ENCODE data around the gene MED15. TPM values are rescaled to one million over a fixed set of nuclear protein-coding genes. Genes with fewer than 3 reads are reported as not detected.

The MED15 gene
- total RNA-seq (100 to 1,000 TPM in 3 of 9 donors, 10 to 100 TPM in 6; 22.5 to 149 (median 81.0) TPM), polyA plus RNA-seq (100 to 1,000 TPM in 2 of 3 donors, 10 to 100 TPM in 1; 27.8 to 203 (median 197) TPM)
- long read RNA-seq, donor 1, partial matches to known transcripts: 45 of 52 reads
- long read RNA-seq, donor 1, other reads (novel, unspliced or antisense): 0 of 52 reads
- long read RNA-seq, donor 2, partial matches to known transcripts: 56 of 59 reads
- long read RNA-seq, donor 2, other reads (novel, unspliced or antisense): 0 of 59 reads
- long read RNA-seq, donor 3, partial matches to known transcripts: 21 of 25 reads
- long read RNA-seq, donor 3, other reads (novel, unspliced or antisense): 0 of 25 reads
- long read RNA-seq, donor 4, partial matches to known transcripts: 9 of 17 reads
- long read RNA-seq, donor 4, other reads (novel, unspliced or antisense): 3 of 17 reads
- long read RNA-seq, donor 5, transcript MED15-202 (17 exons, 3,252 nt): minor isoform, 47 of 216 reads
- long read RNA-seq, donor 5, transcript MED15-222 (9 exons, 2,733 nt): minor isoform, 15 of 216 reads
- long read RNA-seq, donor 5, transcript MED15-201 (18 exons, 3,351 nt): major isoform, 62 of 216 reads
- long read RNA-seq, donor 5, transcript MED15-211 (17 exons, 3,267 nt): minor isoform, 5 of 216 reads
- long read RNA-seq, donor 5, partial matches to known transcripts: 16 of 216 reads
- long read RNA-seq, donor 5, other reads (novel, unspliced or antisense): 63 of 216 reads
- long read RNA-seq, donor 6, partial matches to known transcripts: 6 of 33 reads
- long read RNA-seq, donor 6, other reads (novel, unspliced or antisense): 27 of 33 reads
- long read RNA-seq, donor 7, partial matches to known transcripts: 37 of 39 reads
- long read RNA-seq, donor 7, other reads (novel, unspliced or antisense): 0 of 39 reads
- long read RNA-seq, donor 8, partial matches to known transcripts: 78 of 86 reads
- long read RNA-seq, donor 8, other reads (novel, unspliced or antisense): 0 of 86 reads
- long read RNA-seq, donor 9, partial matches to known transcripts: 23 of 27 reads
- long read RNA-seq, donor 9, other reads (novel, unspliced or antisense): 0 of 27 reads
- long read RNA-seq, donor 10, partial matches to known transcripts: 31 of 38 reads
- long read RNA-seq, donor 10, other reads (novel, unspliced or antisense): 0 of 38 reads

GRCh38 chr22:20507253-20508066 is at the start of gene MED15:
Gene MED15 (plus strand): TSS chr22:20507610. CDS start chr22:20507679, 69 bp downstream.
- H3K36me3 ChIP-seq (replicated peaks in 1 of 2): no peaks in the 10 kb centered on the region
- no peaks in the 10 kb centered on the region for H3K27me3 ChIP-seq
- peak within 1 kb of the TSS; percentile 96 to 99 (median 99) for H3K27ac ChIP-seq
- intact Hi-C loops (cut with DNase I): no loop called here
- peak; percentile 51 to 84 for TF ChIP-seq POLR2A (IDR thresholded peaks at IDR 0.05)
- TF ChIP-seq, protein P1, sequence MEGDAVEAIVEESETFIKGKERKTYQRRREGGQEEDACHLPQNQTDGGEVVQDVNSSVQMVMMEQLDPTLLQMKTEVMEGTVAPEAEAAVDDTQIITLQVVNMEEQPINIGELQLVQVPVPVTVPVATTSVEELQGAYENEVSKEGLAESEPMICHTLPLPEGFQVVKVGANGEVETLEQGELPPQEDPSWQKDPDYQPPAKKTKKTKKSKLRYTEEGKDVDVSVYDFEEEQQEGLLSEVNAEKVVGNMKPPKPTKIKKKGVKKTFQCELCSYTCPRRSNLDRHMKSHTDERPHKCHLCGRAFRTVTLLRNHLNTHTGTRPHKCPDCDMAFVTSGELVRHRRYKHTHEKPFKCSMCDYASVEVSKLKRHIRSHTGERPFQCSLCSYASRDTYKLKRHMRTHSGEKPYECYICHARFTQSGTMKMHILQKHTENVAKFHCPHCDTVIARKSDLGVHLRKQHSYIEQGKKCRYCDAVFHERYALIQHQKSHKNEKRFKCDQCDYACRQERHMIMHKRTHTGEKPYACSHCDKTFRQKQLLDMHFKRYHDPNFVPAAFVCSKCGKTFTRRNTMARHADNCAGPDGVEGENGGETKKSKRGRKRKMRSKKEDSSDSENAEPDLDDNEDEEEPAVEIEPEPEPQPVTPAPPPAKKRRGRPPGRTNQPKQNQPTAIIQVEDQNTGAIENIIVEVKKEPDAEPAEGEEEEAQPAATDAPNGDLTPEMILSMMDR (IDR thresholded peaks at IDR 0.05): no peak
- H3K4me3 ChIP-seq: peak within 1 kb of the TSS; percentile 79 to 98 (median 92)
- DNase-seq: peak; percentile 90 to 95 (median 92)
- WGBS, 4 donors: 0 to 13% (median 1%) methylated on average over 3 to 58 of the region's 58 CpGs
- no peaks in the 10 kb centered on the region for H3K9me3 ChIP-seq (replicated peaks in 1 of 3)
- H3K4me1 ChIP-seq (replicated peaks in 1 of 2): peaks cover 25 to 42% of the 10 kb centered on the region in 2 donors

- Histone ChIP-seq H3K36me3 (replicated peaks in 1 of 2) (peaks cover 0 to 10% of the 10 kb centered on the region in 2 donors), H3K4me1 (replicated peaks in 1 of 2) (peaks cover 0 to 3% of the 10 kb centered on the region in 2 donors), H3K4me3 (no peak overlapping the region), H3K9me3 (replicated peaks in 1 of 3) (no peaks in the 10 kb centered on the region), H3K27me3 (no peaks in the 10 kb centered on the region), H3K27ac (no peak overlapping the region)
- intact Hi-C loops (cut with DNase I): loop anchor here in 1 of 2 donors (5.0 kb wide), 1 partner anchor 41 kb away; no protein-coding TSS in a partner anchor
- DNase-seq: no peak
- TF ChIP-seq, protein P1 (IDR thresholded peaks at IDR 0.05): no peak
- TF ChIP-seq POLR2A (IDR thresholded peaks at IDR 0.05): no peak
- 76 to 86% (median 83%) methylated on average over 8 of the region's 8 CpGs for WGBS, 4 donors
Observed at GRCh38 chr22:20458530-20459151, 48.8 kb upstream of the MED15 start.

DNA sequence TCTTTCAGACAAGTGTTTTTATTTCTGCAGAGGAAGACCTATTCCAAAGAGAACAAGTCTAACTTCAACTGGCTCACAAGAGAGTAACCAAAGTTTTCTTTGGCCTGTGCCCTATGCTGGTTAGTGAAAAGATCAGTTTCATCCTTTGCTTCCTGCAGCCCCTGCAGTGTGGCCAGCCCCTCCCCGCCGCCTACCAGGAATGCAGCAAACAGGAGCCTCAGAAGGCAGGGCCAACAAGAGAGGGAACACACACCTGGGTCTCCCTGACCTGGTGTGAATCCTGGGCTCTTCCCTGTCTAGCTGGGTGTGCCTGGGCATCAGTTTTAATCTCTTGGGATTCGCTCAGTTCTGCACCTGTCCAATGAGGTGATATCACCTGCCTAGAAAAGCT is 48.3 kb upstream of the MED15 start:
- DNase-seq: no peak
- Histone ChIP-seq H3K27ac (no peak overlapping the region), H3K9me3 (replicated peaks in 1 of 3) (no peaks in the 10 kb centered on the region), H3K27me3 (no peaks in the 10 kb centered on the region), H3K4me1 (replicated peaks in 1 of 2) (peaks cover 0 to 3% of the 10 kb centered on the region in 2 donors), H3K36me3 (replicated peaks in 1 of 2) (peaks cover 0 to 10% of the 10 kb centered on the region in 2 donors), H3K4me3 (no peak overlapping the region)
- 77 to 94% (median 91%) methylated on average over 3 of the region's 3 CpGs for WGBS, 4 donors
- no peak for TF ChIP-seq POLR2A (IDR thresholded peaks at IDR 0.05)
- TF ChIP-seq, protein P1 (IDR thresholded peaks at IDR 0.05): no peak
- intact Hi-C loops (cut with DNase I): loop anchor here in 1 of 2 donors (5.0 kb wide), 1 partner anchor 42 kb away; no protein-coding TSS in a partner anchor
